ENCODE measurements around the gene MYO5C.
A peak's percentile ranks its signal among the peaks of the same experiment; 100 is the strongest.

The MYO5C gene

GRCh38 chr15:52309154-52309548 is 13.5 kb upstream of the MYO5C start:
- no peak for DNase-seq (ENCODE audit: low read depth)
- TF ChIP-seq, protein P1, sequence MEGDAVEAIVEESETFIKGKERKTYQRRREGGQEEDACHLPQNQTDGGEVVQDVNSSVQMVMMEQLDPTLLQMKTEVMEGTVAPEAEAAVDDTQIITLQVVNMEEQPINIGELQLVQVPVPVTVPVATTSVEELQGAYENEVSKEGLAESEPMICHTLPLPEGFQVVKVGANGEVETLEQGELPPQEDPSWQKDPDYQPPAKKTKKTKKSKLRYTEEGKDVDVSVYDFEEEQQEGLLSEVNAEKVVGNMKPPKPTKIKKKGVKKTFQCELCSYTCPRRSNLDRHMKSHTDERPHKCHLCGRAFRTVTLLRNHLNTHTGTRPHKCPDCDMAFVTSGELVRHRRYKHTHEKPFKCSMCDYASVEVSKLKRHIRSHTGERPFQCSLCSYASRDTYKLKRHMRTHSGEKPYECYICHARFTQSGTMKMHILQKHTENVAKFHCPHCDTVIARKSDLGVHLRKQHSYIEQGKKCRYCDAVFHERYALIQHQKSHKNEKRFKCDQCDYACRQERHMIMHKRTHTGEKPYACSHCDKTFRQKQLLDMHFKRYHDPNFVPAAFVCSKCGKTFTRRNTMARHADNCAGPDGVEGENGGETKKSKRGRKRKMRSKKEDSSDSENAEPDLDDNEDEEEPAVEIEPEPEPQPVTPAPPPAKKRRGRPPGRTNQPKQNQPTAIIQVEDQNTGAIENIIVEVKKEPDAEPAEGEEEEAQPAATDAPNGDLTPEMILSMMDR (IDR thresholded peaks at IDR 0.05; ENCODE audit: control insufficient read depth, insufficient read depth, low read depth, low read length, missing control alignments), result no peak
- no peak overlapping the region for H3K4me3 ChIP-seq (ENCODE audit: control insufficient read depth, low read depth, low read length)

DNA sequence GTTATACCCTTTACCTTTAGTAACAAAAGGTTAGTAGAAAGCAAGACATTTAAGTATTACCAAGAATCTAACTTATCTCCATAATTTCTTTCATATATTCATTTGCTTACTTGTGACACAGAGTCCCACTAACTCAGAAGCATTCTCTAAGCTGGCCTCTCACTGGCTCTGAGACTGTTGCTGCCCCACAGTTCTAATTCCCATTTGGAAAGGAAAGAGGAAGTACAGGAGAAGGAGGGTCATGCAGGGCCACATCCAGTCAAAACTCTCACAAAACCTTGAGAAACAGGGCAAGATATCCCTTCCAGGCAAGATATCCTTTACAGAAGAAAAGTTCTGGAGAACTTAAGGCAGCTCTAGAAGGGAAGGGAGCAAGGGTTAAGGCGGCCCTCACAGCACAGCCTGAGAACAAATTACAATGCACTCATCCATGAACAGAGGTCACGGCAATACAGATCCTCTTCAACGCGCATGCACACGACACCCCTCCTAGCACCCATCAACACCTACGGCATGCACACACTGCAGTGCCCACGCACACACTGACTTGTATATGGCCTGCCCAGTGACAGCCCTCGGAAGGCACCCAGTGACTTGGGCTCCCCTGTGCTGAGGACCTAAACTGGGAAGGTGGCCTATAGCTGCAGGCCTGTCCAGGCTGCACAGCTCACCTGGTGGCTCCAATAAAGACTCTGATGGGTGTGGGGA is 13.0 kb upstream of the MYO5C start:
- TF ChIP-seq, protein P1 (IDR thresholded peaks at IDR 0.05; ENCODE audit: control insufficient read depth, insufficient read depth, low read depth, low read length, missing control alignments), result no peak
- no peak for DNase-seq (ENCODE audit: low read depth)
- no peak overlapping the region for H3K4me3 ChIP-seq (ENCODE audit: control insufficient read depth, low read depth, low read length)

DNA sequence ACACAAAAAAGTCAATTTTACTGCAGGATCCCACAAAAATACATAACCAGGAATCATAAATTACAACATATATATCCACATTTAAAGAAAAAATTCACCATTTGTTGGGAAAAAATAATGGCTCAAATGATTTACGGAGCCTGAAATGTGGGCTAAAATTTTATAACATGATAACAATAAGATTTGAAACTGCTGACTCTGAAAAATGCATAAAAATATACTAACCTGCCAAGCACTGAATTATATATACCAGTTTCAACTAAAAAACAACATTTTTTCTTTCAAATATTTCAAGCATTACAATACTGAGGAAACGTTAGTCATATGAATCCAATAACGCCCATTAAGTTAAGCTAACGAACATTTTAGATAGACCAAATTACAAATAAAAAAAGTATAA is 12.2 kb upstream of the MYO5C start:
- TF ChIP-seq, protein P1 (IDR thresholded peaks at IDR 0.05; ENCODE audit: control insufficient read depth, insufficient read depth, low read depth, low read length, missing control alignments), result no peak
- no peak overlapping the region for H3K4me3 ChIP-seq (ENCODE audit: control insufficient read depth, low read depth, low read length)
- no peak for DNase-seq (ENCODE audit: low read depth)

DNA sequence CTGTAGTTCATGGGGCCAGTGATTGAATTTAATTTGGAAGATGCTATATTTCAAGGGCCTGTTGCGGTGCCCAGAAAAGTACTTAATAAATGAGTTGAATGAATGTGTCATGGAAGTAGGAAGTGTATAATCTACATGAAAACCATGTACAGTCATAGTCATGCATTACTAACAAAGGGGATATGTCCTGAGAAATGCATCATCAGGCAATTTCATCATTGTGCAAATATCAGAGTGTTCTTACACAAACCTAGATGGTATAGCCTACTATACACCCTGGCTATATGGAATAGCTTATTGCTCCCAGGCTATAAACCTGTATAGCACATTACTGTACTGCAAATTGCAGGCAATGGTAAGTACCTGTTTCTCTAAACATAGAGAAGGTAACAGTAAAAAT is 10.7 kb upstream of the MYO5C start:
- TF ChIP-seq, protein P1 (IDR thresholded peaks at IDR 0.05; ENCODE audit: control insufficient read depth, insufficient read depth, low read depth, low read length, missing control alignments), result no peak
- H3K4me3 ChIP-seq (ENCODE audit: control insufficient read depth, low read depth, low read length), result no peak overlapping the region
- peak; percentile 8 for DNase-seq (ENCODE audit: low read depth)

GRCh38 chr15:52303093-52303772 is 7.6 kb upstream of the MYO5C start:
- no peak for DNase-seq (ENCODE audit: low read depth)
- H3K4me3 ChIP-seq (ENCODE audit: control insufficient read depth, low read depth, low read length), result no peak overlapping the region
- TF ChIP-seq, protein P1 (IDR thresholded peaks at IDR 0.05; ENCODE audit: control insufficient read depth, insufficient read depth, low read depth, low read length, missing control alignments), result no peak

DNA sequence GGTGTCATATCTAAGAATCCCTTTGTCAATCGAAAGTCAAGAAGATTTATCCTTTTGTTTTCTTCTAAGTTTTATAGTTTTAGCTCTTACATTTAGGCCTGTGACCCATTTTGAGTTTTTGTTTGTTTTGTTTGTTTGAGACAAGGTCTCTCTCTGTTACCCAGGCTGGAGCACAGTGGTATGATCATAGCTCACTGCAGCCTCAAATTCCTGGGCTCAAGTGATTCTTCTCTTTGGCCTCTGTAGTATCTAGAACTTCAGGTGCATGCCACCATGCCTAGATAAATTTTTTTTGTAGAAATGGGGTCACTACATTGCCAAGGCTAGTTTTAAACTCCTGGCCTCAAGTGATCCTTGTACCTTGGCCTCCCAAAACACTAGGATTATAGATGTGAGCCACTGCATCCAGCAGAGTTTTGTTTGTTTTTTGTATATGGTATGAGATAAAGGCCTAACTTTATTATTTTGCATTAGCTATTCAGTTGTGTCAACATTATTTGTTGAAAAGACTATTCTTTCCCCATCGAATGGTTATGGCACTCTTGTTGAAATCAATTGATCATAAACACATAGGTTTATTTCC is 5.8 kb upstream of the MYO5C start:
- TF ChIP-seq, protein P1 (IDR thresholded peaks at IDR 0.05; ENCODE audit: control insufficient read depth, insufficient read depth, low read depth, low read length, missing control alignments), result no peak
- DNase-seq (ENCODE audit: low read depth), result no peak
- H3K4me3 ChIP-seq (ENCODE audit: control insufficient read depth, low read depth, low read length), result no peak overlapping the region
